Esophagus muscularis mucosa (tissue), 4 donors: Measurements from ENCODE around the gene SERPINA10.

ENCODE experiments used
- EP300 ChIP-seq: sonication (generic); formaldehyde crosslinking; IDR thresholded peaks from one replicate; pipeline ENCODE4 v1.6.1; 2017; ENCODE audit warnings: antibody characterized with exemption
- POLR2A ChIP-seq: fragments of 450-650 bp; IDR thresholded peaks from one replicate; pipeline ENCODE4 v1.6.1; 2017; ENCODE audit warnings: antibody characterized with exemption, moderate library complexity, mild to moderate bottlenecking, low read depth
- POLR2AphosphoS5 ChIP-seq, 2 donors: sonication (generic); formaldehyde crosslinking; IDR thresholded peaks; one replicate each; pipeline ENCODE4 v1.6.1; 2017; ENCODE audit warnings: antibody characterized with exemption in 2 of 2
- TF ChIP-seq, protein P1 (sequence below), 3 experiments: fragments of 200-600 bp in 2 of 3; fragments of 450-650 bp in 1 of 3; sonication (generic) in 2 of 3; IDR thresholded peaks; one replicate each; pipeline ENCODE4 v1.5.1; 2017 to 2019; ENCODE audit warnings: antibody characterized with exemption in 3 of 3, mild to moderate bottlenecking in 2 of 3, moderate library complexity in 1 of 3

DNA sequence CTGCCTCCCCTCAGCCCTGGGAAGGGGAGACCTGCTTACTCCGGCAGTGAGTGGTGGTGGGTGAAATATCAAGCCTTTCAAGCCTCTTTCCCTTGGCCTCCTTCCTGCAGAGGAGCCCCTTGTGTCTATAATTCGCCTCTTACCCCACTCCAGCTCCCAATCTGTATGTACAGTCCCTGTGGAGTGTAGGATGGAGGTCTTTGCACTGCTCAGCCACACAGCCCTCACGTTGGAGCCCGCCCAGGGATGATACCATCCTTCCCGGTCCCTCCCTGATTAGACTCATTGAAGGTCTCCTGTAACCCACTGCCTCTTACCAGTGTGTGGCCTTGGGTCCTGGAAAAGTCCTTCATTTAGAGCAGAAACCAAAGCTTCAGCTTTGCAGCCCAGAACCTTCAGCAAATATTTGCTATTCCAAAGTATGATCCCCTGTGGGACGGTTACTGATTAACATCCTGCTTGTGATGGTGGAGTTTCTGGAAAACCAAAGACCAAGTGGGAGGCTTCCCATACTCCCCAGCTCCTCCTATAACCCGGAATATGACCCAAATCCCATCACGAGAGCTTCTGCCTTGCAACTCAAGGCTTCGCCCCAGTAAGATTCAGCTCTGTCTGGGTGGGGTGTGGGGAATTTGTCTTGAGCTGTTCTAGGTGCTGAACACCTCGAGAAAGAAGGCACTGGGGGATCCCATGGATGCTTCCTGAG is at the start of gene SERPINA10:
- TF ChIP-seq, protein P1, sequence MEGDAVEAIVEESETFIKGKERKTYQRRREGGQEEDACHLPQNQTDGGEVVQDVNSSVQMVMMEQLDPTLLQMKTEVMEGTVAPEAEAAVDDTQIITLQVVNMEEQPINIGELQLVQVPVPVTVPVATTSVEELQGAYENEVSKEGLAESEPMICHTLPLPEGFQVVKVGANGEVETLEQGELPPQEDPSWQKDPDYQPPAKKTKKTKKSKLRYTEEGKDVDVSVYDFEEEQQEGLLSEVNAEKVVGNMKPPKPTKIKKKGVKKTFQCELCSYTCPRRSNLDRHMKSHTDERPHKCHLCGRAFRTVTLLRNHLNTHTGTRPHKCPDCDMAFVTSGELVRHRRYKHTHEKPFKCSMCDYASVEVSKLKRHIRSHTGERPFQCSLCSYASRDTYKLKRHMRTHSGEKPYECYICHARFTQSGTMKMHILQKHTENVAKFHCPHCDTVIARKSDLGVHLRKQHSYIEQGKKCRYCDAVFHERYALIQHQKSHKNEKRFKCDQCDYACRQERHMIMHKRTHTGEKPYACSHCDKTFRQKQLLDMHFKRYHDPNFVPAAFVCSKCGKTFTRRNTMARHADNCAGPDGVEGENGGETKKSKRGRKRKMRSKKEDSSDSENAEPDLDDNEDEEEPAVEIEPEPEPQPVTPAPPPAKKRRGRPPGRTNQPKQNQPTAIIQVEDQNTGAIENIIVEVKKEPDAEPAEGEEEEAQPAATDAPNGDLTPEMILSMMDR (IDR thresholded peaks at IDR 0.05): no peak
- no peak for TF ChIP-seq POLR2A
- TF ChIP-seq POLR2AphosphoS5 (IDR thresholded peaks at IDR 0.05): no peak
- TF ChIP-seq EP300: no peak
